K562 (cell line): ENCODE measurements around the gene SLC44A2. TPM values are rescaled to one million over a fixed set of nuclear protein-coding genes. Genes with fewer than 3 reads are reported as not detected.

Source experiments
- ARID4B ChIP-seq: sonication (generic); formaldehyde crosslinking; IDR thresholded peaks from 2 replicates; pipeline ENCODE4 v1.8.0; 2022; ENCODE audit warnings: mild to moderate bottlenecking, missing genetic modification reagents
- BACH1 ChIP-seq: fragments of 200-800 bp; sonication (Bioruptor generic); IDR thresholded peaks from 2 replicates; pipeline ENCODE4 v1.6.1; 2016; ENCODE audit warnings: missing genetic modification characterization, missing compliant biosample characterization
- BDP1 ChIP-seq: IDR thresholded peaks from 3 replicates; pipeline ENCODE4 v1.6.1; 2011; ENCODE audit not compliant: insufficient read length, insufficient read depth
- CHCHD3 ChIP-seq: fragments of 250-450 bp; sonication (Bioruptor Pico); IDR thresholded peaks from 2 replicates; pipeline ENCODE4 v2.1.2; 2022; ENCODE audit warnings: mild to moderate bottlenecking
- FOXA1 ChIP-seq: fragments of 450-650 bp; IDR thresholded peaks from 2 replicates; pipeline ENCODE4 v1.6.1; 2016; ENCODE audit warnings: mild to moderate bottlenecking, borderline replicate concordance
- FOXA3 ChIP-seq, 2 experiments: fragments of 450-650 bp in 1 of 2; sonication (generic) in 1 of 2; formaldehyde crosslinking; IDR thresholded peaks in 1 of 2; conservative IDR thresholded peaks in 1 of 2; 2 replicates each; pipeline versions ENCODE4 v1.4.0 to v1.8.0; 2020 to 2022; ENCODE audit warnings: mild to moderate bottlenecking in 2 of 2, missing genetic modification reagents in 1 of 2
- JUNB ChIP-seq: fragments of 450-650 bp; formaldehyde crosslinking; conservative IDR thresholded peaks from 2 replicates; pipeline ENCODE4 v1.4.0; 2020; ENCODE audit warnings: mild to moderate bottlenecking
- KLF13 ChIP-seq: fragments of 450-650 bp; IDR thresholded peaks from 2 replicates; pipeline ENCODE4 v1.6.1; 2016; ENCODE audit warnings: missing genetic modification characterization, low read depth, mild to moderate bottlenecking, missing compliant biosample characterization, moderate library complexity, borderline replicate concordance
- PTTG1 ChIP-seq: fragments of 450-650 bp; IDR thresholded peaks from 2 replicates; pipeline ENCODE4 v1.6.1; 2016; ENCODE audit warnings: low read depth, mild to moderate bottlenecking, missing genetic modification characterization, missing compliant biosample characterization
- RAD21 ChIP-seq, 2 experiments: fragments of 250-450 bp in 1 of 2; fragments of 450-650 bp in 1 of 2; sonication (Bioruptor Pico) in 1 of 2; formaldehyde crosslinking in 1 of 2; IDR thresholded peaks in 1 of 2; conservative IDR thresholded peaks in 1 of 2; 2 replicates each; pipeline versions ENCODE4 v1.4.0 to v1.8.0; 2020 to 2022; ENCODE audit warnings: mild to moderate bottlenecking in 2 of 2, moderate library complexity in 1 of 2
- RFX7 ChIP-seq: fragments of 250-450 bp; sonication (Bioruptor Pico); IDR thresholded peaks from 2 replicates; pipeline ENCODE4 v1.5.1; 2021; ENCODE audit warnings: mild to moderate bottlenecking
- TCF7L2 ChIP-seq: fragments of 150-350 bp; IDR thresholded peaks from 2 replicates; pipeline ENCODE4 v1.6.1; 2016; ENCODE audit warnings: low read depth, mild to moderate bottlenecking, low read length, moderate library complexity
- ZNF146 ChIP-seq: IDR thresholded peaks from one replicate; pipeline ENCODE4 v1.6.1; 2018; ENCODE audit warnings: missing compliant biosample characterization; ENCODE audit not compliant: unreplicated experiment
- ZNF780A ChIP-seq: fragments of 250-450 bp; sonication (Bioruptor Pico); IDR thresholded peaks from 2 replicates; pipeline ENCODE4 v1.5.0; 2021; ENCODE audit warnings: mild to moderate bottlenecking
- polyA plus RNA-seq, 8 experiments: library from polyadenylated mRNA; depleted of rRNA in 4 of 8; stranded (reverse) in 5 of 8; unstranded in 3 of 8; fragments of >200 nt; fragmentation: Nextera tagmentation in 2 of 8; fragmentation: Illumina TruSeq in 1 of 8; extraction: Ambion mirVana in 2 of 8; extraction: Trizol in 1 of 8; gene quantifications; 2 replicates each; pipeline versions ENCODE4 v1.2.1 to v1.2.3, GENCODE V29; 2011 to 2014; ENCODE audit warnings: inconsistent platforms in 1 of 8, missing spikeins in 1 of 8
- total RNA-seq, 7 experiments: library from RNA; depleted of rRNA in 6 of 7; stranded (reverse); fragments of >200 nt in 6 of 7; fragmentation: Illumina TruSeq in 2 of 7; extraction: Trizol in 2 of 7; gene quantifications; 2 replicates each; pipeline versions ENCODE4 v1.2.1 to v1.2.3, GENCODE V29; 2011 to 2021; ENCODE audit warnings: low replicate concordance in 1 of 7
- TF ChIP-seq, protein P1 (sequence below): fragments of 250-450 bp; sonication (Bioruptor Pico); IDR thresholded peaks from 2 replicates; pipeline ENCODE4 v1.8.0; 2021; ENCODE audit warnings: mild to moderate bottlenecking, moderate library complexity
- TF ChIP-seq, protein P2 (sequence below): fragments of 250-450 bp; sonication (Bioruptor Pico); IDR thresholded peaks from 2 replicates; pipeline ENCODE4 v1.4.0; 2020

Gene SLC44A2
- total and polyA plus RNA-seq, 9 of the 15 experiments (the other 6 are each of a cell fraction or from before 2014, with no cell fraction given): 1.1 to 34.2 (median 8.1) TPM

DNA sequence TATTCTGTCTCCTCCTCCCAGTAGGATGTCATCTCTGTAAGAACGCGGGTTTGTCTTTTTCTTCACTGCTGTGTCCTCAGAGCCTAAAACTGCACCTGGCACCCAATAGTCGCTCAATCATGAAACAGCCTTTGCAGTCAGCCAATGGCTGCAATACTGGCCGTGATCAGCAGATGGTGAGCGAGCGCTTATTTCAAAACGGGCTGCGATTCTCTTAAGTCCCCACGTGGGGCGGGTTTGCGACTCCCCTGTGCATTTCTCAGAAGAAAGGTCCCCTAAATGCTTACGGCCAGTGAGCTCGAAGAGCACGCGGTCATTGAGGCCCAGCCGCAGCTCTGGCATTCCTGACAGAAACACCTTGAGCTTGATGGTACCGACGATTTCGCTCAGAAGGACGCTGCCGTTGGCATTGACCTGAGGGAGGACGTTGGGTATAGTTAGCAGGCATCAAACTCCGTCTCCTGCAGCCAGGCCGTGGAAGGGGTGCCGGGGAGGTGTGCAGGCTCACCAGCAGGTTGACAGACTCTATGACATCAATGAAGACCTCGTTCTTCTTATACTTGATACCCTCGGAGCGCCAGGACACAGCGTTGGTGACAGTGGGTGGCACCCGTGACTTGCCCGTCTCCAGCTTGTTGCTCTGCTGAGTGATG lies 44.2 kb upstream of the SLC44A2 start (continued):
- TF ChIP-seq, protein P1, sequence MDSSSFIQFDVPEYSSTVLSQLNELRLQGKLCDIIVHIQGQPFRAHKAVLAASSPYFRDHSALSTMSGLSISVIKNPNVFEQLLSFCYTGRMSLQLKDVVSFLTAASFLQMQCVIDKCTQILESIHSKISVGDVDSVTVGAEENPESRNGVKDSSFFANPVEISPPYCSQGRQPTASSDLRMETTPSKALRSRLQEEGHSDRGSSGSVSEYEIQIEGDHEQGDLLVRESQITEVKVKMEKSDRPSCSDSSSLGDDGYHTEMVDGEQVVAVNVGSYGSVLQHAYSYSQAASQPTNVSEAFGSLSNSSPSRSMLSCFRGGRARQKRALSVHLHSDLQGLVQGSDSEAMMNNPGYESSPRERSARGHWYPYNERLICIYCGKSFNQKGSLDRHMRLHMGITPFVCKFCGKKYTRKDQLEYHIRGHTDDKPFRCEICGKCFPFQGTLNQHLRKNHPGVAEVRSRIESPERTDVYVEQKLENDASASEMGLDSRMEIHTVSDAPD (CRISPR knock-in tag): no peak
- TF ChIP-seq BACH1 (tag) (no peak), TCF7L2 (no peak), KLF13 (tag) (no peak), ZNF146 (CRISPR knock-in tag) (no peak), BDP1 (no peak), RAD21 (CRISPR knock-in tag; conservative IDR thresholded peaks at IDR 0.05 in 1 of 2, IDR thresholded peaks at IDR 0.05 in 1 of 2) (peak; percentile 99 to 100), ZNF780A (no peak), ARID4B (peak; percentile 34; the same call in 1 of the 2 replicates), FOXA3 (CRISPR knock-in tag; conservative IDR thresholded peaks at IDR 0.05 in 1 of 2, IDR thresholded peaks at IDR 0.05 in 1 of 2) (no peak), FOXA1 (no peak), RFX7 (CRISPR knock-in tag) (no peak), JUNB (no peak), CHCHD3 (CRISPR knock-in tag) (no peak), PTTG1 (tag) (no peak)
- TF ChIP-seq, protein P2, sequence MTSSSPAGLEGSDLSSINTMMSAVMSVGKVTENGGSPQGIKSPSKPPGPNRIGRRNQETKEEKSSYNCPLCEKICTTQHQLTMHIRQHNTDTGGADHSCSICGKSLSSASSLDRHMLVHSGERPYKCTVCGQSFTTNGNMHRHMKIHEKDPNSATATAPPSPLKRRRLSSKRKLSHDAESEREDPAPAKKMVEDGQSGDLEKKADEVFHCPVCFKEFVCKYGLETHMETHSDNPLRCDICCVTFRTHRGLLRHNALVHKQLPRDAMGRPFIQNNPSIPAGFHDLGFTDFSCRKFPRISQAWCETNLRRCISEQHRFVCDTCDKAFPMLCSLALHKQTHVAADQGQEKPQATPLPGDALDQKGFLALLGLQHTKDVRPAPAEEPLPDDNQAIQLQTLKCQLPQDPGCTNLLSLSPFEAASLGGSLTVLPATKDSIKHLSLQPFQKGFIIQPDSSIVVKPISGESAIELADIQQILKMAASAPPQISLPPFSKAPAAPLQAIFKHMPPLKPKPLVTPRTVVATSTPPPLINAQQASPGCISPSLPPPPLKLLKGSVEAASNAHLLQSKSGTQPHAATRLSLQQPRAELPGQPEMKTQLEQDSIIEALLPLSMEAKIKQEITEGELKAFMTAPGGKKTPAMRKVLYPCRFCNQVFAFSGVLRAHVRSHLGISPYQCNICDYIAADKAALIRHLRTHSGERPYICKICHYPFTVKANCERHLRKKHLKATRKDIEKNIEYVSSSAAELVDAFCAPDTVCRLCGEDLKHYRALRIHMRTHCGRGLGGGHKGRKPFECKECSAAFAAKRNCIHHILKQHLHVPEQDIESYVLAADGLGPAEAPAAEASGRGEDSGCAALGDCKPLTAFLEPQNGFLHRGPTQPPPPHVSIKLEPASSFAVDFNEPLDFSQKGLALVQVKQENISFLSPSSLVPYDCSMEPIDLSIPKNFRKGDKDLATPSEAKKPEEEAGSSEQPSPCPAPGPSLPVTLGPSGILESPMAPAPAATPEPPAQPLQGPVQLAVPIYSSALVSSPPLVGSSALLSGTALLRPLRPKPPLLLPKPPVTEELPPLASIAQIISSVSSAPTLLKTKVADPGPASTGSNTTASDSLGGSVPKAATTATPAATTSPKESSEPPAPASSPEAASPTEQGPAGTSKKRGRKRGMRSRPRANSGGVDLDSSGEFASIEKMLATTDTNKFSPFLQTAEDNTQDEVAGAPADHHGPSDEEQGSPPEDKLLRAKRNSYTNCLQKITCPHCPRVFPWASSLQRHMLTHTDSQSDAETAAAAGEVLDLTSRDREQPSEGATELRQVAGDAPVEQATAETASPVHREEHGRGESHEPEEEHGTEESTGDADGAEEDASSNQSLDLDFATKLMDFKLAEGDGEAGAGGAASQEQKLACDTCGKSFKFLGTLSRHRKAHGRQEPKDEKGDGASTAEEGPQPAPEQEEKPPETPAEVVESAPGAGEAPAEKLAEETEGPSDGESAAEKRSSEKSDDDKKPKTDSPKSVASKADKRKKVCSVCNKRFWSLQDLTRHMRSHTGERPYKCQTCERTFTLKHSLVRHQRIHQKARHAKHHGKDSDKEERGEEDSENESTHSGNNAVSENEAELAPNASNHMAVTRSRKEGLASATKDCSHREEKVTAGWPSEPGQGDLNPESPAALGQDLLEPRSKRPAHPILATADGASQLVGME: no peak
